CD4-positive, alpha-beta T cell (primary cell): Measurements from ENCODE around the gene CLEC11A. TPM values are rescaled to one million over a fixed set of nuclear protein-coding genes. Genes with fewer than 3 reads are reported as not detected.
A peak's percentile ranks its signal among the peaks of the same experiment; 100 is the strongest.
"Not testable (repeated sequence)": the region's sequence is repeated elsewhere in the genome, so short reads cannot be mapped to it uniquely, and the experiment has no call there.

Experiments used
- ATAC-seq: fragments of 200-7000 bp; cut with Tn5 transposase; one replicate; pipeline ENCODE4 v1.10.0; 2022; ENCODE audit warnings: mild to moderate bottlenecking; ENCODE audit not compliant: poor library complexity
- CTCF ChIA-PET: fragments of 350-600 bp; sonication (Branson Sonifier 250); formaldehyde crosslinking; loops from one replicate; lab custom pipeline; 2021; ENCODE audit warnings: antibody characterized with exemption, inconsistent platforms; lab: Charles Lee
- POLR2A ChIA-PET: fragments of 350-600 bp; sonication (Branson Sonifier 250); formaldehyde crosslinking; loops from one replicate; lab custom pipeline; 2021; ENCODE audit warnings: antibody characterized with exemption, inconsistent platforms; lab: Charles Lee
- DNase-seq, 14 experiments: peaks; one replicate each; pipeline ENCODE4 v3.0.0-alpha.2; 2013 to 2020; ENCODE audit warnings: mixed read lengths in 2 of 14
- H3K27ac ChIP-seq, 2 donors: one replicate each; pipeline versions ENCODE4 v1.5.1 to v1.7.0; 2013; ENCODE audit warnings: low read length in 2 of 2, low read depth in 1 of 2, mild to moderate bottlenecking in 1 of 2
- H3K27me3 ChIP-seq, 2 experiments: 1 replicate in 1 of 2; 2 replicates in 1 of 2; pipeline versions ENCODE4 v1.6.1 to v1.7.0; 2013; ENCODE audit warnings: low read length in 2 of 2, control low read depth in 1 of 2, mild to moderate bottlenecking in 1 of 2, moderate library complexity in 1 of 2; ENCODE audit not compliant: insufficient read depth in 2 of 2, control insufficient read depth in 1 of 2
- H3K36me3 ChIP-seq: one replicate; pipeline ENCODE4 v1.6.1; 2013; ENCODE audit warnings: low read length, control low read depth; ENCODE audit not compliant: insufficient read depth
- H3K4me1 ChIP-seq: one replicate; pipeline ENCODE4 v1.6.1; 2013; ENCODE audit warnings: low read length, control low read depth; ENCODE audit not compliant: insufficient read depth
- H3K4me3 ChIP-seq: one replicate; pipeline ENCODE4 v1.5.1; 2013; ENCODE audit warnings: mild to moderate bottlenecking, low read length, moderate library complexity
- H3K9me3 ChIP-seq, 2 experiments: 1 replicate in 1 of 2; 2 replicates in 1 of 2; pipeline versions ENCODE4 v1.6.1 to v1.7.0; 2013; ENCODE audit warnings: low read length in 2 of 2, mild to moderate bottlenecking in 2 of 2, control low read depth in 1 of 2, moderate library complexity in 1 of 2; ENCODE audit not compliant: control insufficient read depth in 1 of 2, insufficient read depth in 1 of 2
- H3K27ac Mint-ChIP-seq: one replicate; pipeline ENCODE4 v1.8.0; 2020; ENCODE audit warnings: mixed read lengths
- H3K27me3 Mint-ChIP-seq: one replicate; pipeline ENCODE4 v1.8.0; 2021; ENCODE audit warnings: mixed read lengths
- H3K36me3 Mint-ChIP-seq: one replicate; pipeline ENCODE4 v1.8.0; 2021; ENCODE audit warnings: low read depth, mixed read lengths
- H3K4me1 Mint-ChIP-seq: one replicate; pipeline ENCODE4 v1.8.0; 2021; ENCODE audit warnings: low read depth, mixed read lengths
- H3K4me3 Mint-ChIP-seq: one replicate; pipeline ENCODE4 v1.8.0; 2020; ENCODE audit warnings: mild to moderate bottlenecking, mixed read lengths
- H3K9me3 Mint-ChIP-seq: one replicate; pipeline ENCODE4 v1.8.0; 2020; ENCODE audit warnings: mixed read lengths
- CTCF ChIP-seq: fragments of 200-600 bp; IDR thresholded peaks from one replicate; pipeline ENCODE4 v1.8.0; 2022; ENCODE audit warnings: antibody characterized with exemption, mild to moderate bottlenecking
- intact Hi-C, 2 experiments: fragments of 100-400 bp; cut with DNase I in 1 of 2; cut with micrococcal nuclease in 1 of 2; formaldehyde crosslinking; loops; one replicate each; pipeline versions ENCODE4 v1.15.1 to v1.9.0; 2023 to 2025; cut with DNase I, micrococcal nuclease
- total RNA-seq, 174 experiments: library from RNA in 2 of 174; stranded (reverse) in 2 of 174; gene quantifications; one replicate each; pipeline ENCODE4 v1.2.3 and lab custom pipeline; 2021 to 2026

Gene CLEC11A
- total RNA-seq, 2 experiments from 2014 or later, result 3.1 to 3.3 TPM

DNA sequence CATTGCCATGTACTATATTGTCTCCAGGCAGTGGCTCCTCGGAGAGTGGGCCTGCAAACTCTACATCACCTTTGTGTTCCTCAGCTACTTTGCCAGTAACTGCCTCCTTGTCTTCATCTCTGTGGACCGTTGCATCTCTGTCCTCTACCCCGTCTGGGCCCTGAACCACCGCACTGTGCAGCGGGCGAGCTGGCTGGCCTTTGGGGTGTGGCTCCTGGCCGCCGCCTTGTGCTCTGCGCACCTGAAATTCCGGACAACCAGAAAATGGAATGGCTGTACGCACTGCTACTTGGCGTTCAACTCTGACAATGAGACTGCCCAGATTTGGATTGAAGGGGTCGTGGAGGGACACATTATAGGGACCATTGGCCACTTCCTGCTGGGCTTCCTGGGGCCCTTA is 47.7 kb downstream of the CLEC11A start:
- DNase-seq (no peak), ATAC-seq (no peak)
- no peak for TF ChIP-seq CTCF
- H3K9me3 ChIP-seq, result peaks cover 0 to 5% of the 10 kb centered on the region in 2 experiments
- no peaks in the 10 kb centered on the region for H3K4me1 ChIP-seq
- intact Hi-C loops, result no loop called here
- H3K36me3 Mint-ChIP-seq, result no peaks in the 10 kb centered on the region
- no peak overlapping the region for H3K4me3 Mint-ChIP-seq
- H3K27me3 Mint-ChIP-seq, result peaks cover 46% of the 10 kb centered on the region
- no peak overlapping the region for H3K27ac ChIP-seq
- no peak overlapping the region for H3K4me3 ChIP-seq
- H3K27ac Mint-ChIP-seq, result no peak overlapping the region
- H3K36me3 ChIP-seq, result no peaks in the 10 kb centered on the region
- CTCF ChIA-PET, result no interaction called here
- H3K4me1 Mint-ChIP-seq, result no peaks in the 10 kb centered on the region
- peaks cover 11 to 22% of the 10 kb centered on the region in 2 experiments for H3K27me3 ChIP-seq
- POLR2A ChIA-PET, result no interaction called here
- H3K9me3 Mint-ChIP-seq, result no peaks in the 10 kb centered on the region

GRCh38 chr19:50772476-50772875 is 49.3 kb downstream of the CLEC11A start:
- no peak for ATAC-seq
- POLR2A ChIA-PET, result no interaction called here
- intact Hi-C loops, result no loop called here
- no peaks in the 10 kb centered on the region for H3K9me3 Mint-ChIP-seq
- H3K36me3 Mint-ChIP-seq, result no peaks in the 10 kb centered on the region
- H3K4me3 Mint-ChIP-seq, result no peak overlapping the region
- TF ChIP-seq CTCF, result no peak
- Histone ChIP-seq H3K4me3 (no peak overlapping the region), H3K4me1 (no peaks in the 10 kb centered on the region), H3K27me3 (peaks cover 21 to 33% of the 10 kb centered on the region in 2 experiments), H3K27ac (no peak overlapping the region), H3K9me3 (peaks cover 0 to 14% of the 10 kb centered on the region in 2 experiments), H3K36me3 (no peaks in the 10 kb centered on the region)
- CTCF ChIA-PET, result no interaction called here
- peak in 2 of 14 experiments; percentile 14 to 30 for DNase-seq
- H3K27ac Mint-ChIP-seq, result no peak overlapping the region
- peaks cover 49% of the 10 kb centered on the region for H3K27me3 Mint-ChIP-seq
- H3K4me1 Mint-ChIP-seq, result no peaks in the 10 kb centered on the region

- H3K9me3 Mint-ChIP-seq, CTCF ChIA-PET, H3K36me3 Mint-ChIP-seq: not testable (repeated sequence)
These were observed 49.7 kb downstream of the CLEC11A start for GRCh38 chr19:50772912-50773311.

GRCh38 chr19:50773454-50773853 is 50.3 kb downstream of the CLEC11A start:
- intact Hi-C loops, H3K27ac Mint-ChIP-seq, H3K4me3 Mint-ChIP-seq, H3K9me3 Mint-ChIP-seq, H3K36me3 ChIP-seq, POLR2A ChIA-PET, DNase-seq, H3K36me3 Mint-ChIP-seq, H3K4me1 Mint-ChIP-seq, H3K27ac ChIP-seq, ATAC-seq, H3K4me3 ChIP-seq, H3K4me1 ChIP-seq, CTCF ChIA-PET: not testable (repeated sequence)
- peaks cover 0 to 20% of the 10 kb centered on the region in 2 experiments for H3K9me3 ChIP-seq
- peaks cover 53% of the 10 kb centered on the region for H3K27me3 Mint-ChIP-seq
- peaks cover 31 to 43% of the 10 kb centered on the region in 2 experiments for H3K27me3 ChIP-seq

More at GRCh38 chr19:50772912-50773311, 49.7 kb downstream of the CLEC11A start:
- H3K36me3 ChIP-seq, H3K27ac ChIP-seq, POLR2A ChIA-PET, intact Hi-C loops, H3K4me1 Mint-ChIP-seq, DNase-seq, H3K27ac Mint-ChIP-seq, H3K4me3 Mint-ChIP-seq, H3K4me3 ChIP-seq, ATAC-seq, H3K4me1 ChIP-seq: not testable (repeated sequence)
- peaks cover 0 to 18% of the 10 kb centered on the region in 2 experiments for H3K9me3 ChIP-seq
- peaks cover 25 to 37% of the 10 kb centered on the region in 2 experiments for H3K27me3 ChIP-seq
- H3K27me3 Mint-ChIP-seq, result peaks cover 52% of the 10 kb centered on the region

Other genes starting within 250 kb of the CLEC11A start
- gene EMC10, start 246.9 kb upstream of the CLEC11A start, total RNA-seq, result 10 to 100 TPM; 80.0 to 80.3 TPM
- gene GARIN5A, start 246.5 kb upstream of the CLEC11A start, total RNA-seq, result under 1 TPM in 1 of 2 experiments, not detected in 1; 0.50 TPM
- 10 to 100 TPM; 11.7 to 11.9 TPM for gene JOSD2, start 212.2 kb upstream of the CLEC11A start, total RNA-seq
- gene ASPDH, start 209.5 kb upstream of the CLEC11A start, total RNA-seq, result not detected
- gene LRRC4B, start 154.9 kb upstream of the CLEC11A start, total RNA-seq, result not detected
- gene SYT3, start 83.5 kb upstream of the CLEC11A start, total RNA-seq, result not detected
- not detected for gene C19orf81, start 73.9 kb upstream of the CLEC11A start, total RNA-seq
- not detected for gene SHANK1, start 3.6 kb upstream of the CLEC11A start, total RNA-seq
- not detected for gene GPR32, start 47.1 kb downstream of the CLEC11A start, total RNA-seq
- not detected for gene ACP4, start 67.1 kb downstream of the CLEC11A start, total RNA-seq
- gene KLK1, start 100.4 kb downstream of the CLEC11A start, total RNA-seq, result not detected
- not detected for gene KLK15, start 110.2 kb downstream of the CLEC11A start, total RNA-seq
- gene KLK3, start 131.6 kb downstream of the CLEC11A start, total RNA-seq, result not detected
- not detected for gene KLK2, start 150.1 kb downstream of the CLEC11A start, total RNA-seq
- gene KLK4, start 188.0 kb downstream of the CLEC11A start, total RNA-seq, result not detected
- gene KLK5, start 229.7 kb downstream of the CLEC11A start, total RNA-seq, result not detected
- not detected for gene KLK6, start 246.2 kb downstream of the CLEC11A start, total RNA-seq